Fibroblast of lung (primary cell): ENCODE results near the gene TMEM120B. TPM values are rescaled to one million over a fixed set of nuclear protein-coding genes. Genes with fewer than 3 reads are reported as not detected.

Experiments
- DNase-seq, 2 donors: peaks; one replicate each; pipeline versions ENCODE4 v3.0.0 to v3.0.0-alpha.2; 2010; ENCODE audit warnings: low read depth in 2 of 2
- H2AFZ ChIP-seq: 2 replicates; pipeline ENCODE4 v1.5.1; 2012; ENCODE audit warnings: low read length, control low read depth, inconsistent platforms
- H3K27ac ChIP-seq: 2 replicates; pipeline ENCODE4 v1.5.1; 2011; ENCODE audit warnings: low read length, control low read depth; ENCODE audit not compliant: insufficient read depth
- H3K27me3 ChIP-seq: 2 replicates; pipeline ENCODE4 v1.5.1; 2011; ENCODE audit warnings: mild to moderate bottlenecking, low read length; ENCODE audit not compliant: control insufficient read depth, insufficient read depth
- H3K36me3 ChIP-seq: 2 replicates; pipeline ENCODE4 v1.5.1; 2011; ENCODE audit warnings: low read length; ENCODE audit not compliant: control insufficient read depth, insufficient read depth
- H3K4me1 ChIP-seq: 2 replicates; pipeline ENCODE4 v1.5.1; 2011; ENCODE audit warnings: low read length; ENCODE audit not compliant: control insufficient read depth, insufficient read depth; ENCODE audit errors: extremely low read depth
- H3K4me2 ChIP-seq: 2 replicates; pipeline ENCODE4 v1.5.1; 2011; ENCODE audit warnings: low read length, control low read depth; ENCODE audit not compliant: insufficient read depth; ENCODE audit errors: extremely low read depth
- H3K4me3 ChIP-seq, 4 experiments: fragments of 200-600 bp in 1 of 4; sonication (generic) in 1 of 4; replicated peaks in 1 of 4; 2 replicates each; pipeline ENCODE4 v1.5.1; 2011 to 2016; ENCODE audit warnings: low read length in 4 of 4, low read depth in 3 of 4, mild to moderate bottlenecking in 3 of 4, control low read depth in 2 of 4, inconsistent platforms in 1 of 4, mixed read lengths in 1 of 4; ENCODE audit not compliant: insufficient read depth in 1 of 4; ENCODE audit errors: control extremely low read depth in 1 of 4
- H3K79me2 ChIP-seq: 2 replicates; pipeline ENCODE4 v1.5.1; 2012; ENCODE audit warnings: mild to moderate bottlenecking, low read length, inconsistent platforms; ENCODE audit not compliant: control insufficient read depth, insufficient read depth
- H3K9ac ChIP-seq: 2 replicates; pipeline ENCODE4 v1.5.1; 2011; ENCODE audit warnings: mild to moderate bottlenecking, low read length, control low read depth; ENCODE audit not compliant: insufficient read depth
- H3K9me3 ChIP-seq: 2 replicates; pipeline ENCODE4 v1.5.1; 2012; ENCODE audit warnings: low read depth, low read length; ENCODE audit not compliant: control insufficient read depth, insufficient read depth
- H4K20me1 ChIP-seq: 2 replicates; pipeline ENCODE4 v1.5.1; 2011; ENCODE audit warnings: low read length; ENCODE audit not compliant: control insufficient read depth, insufficient read depth; ENCODE audit errors: extremely low read depth
- CTCF ChIP-seq, 2 donors: IDR thresholded peaks in 1 of 2; conservative IDR thresholded peaks in 1 of 2; 1 replicate in 1 of 2; 2 replicates in 1 of 2; pipeline ENCODE4 v1.5.1; 2011 to 2012; ENCODE audit warnings: low read length in 2 of 2, control low read depth in 1 of 2, inconsistent platforms in 1 of 2, low read depth in 1 of 2, mild to moderate bottlenecking in 1 of 2
- EZH2 ChIP-seq: IDR thresholded peaks from 2 replicates; pipeline ENCODE4 v1.5.1; 2012; ENCODE audit warnings: low read length, control low read depth, mild to moderate bottlenecking; ENCODE audit errors: missing control alignments
- polyA plus RNA-seq, 2 donors: library from polyadenylated mRNA; depleted of rRNA in 1 of 2; stranded (reverse) in 1 of 2; unstranded in 1 of 2; fragments of >200 nt; gene quantifications; 2 replicates each; pipeline ENCODE4 v1.2.1, GENCODE V29; 2011 to 2012; ENCODE audit warnings: missing spikeins in 1 of 2
- total RNA-seq: library from RNA; depleted of rRNA; stranded (reverse); fragments of >200 nt; gene quantifications from 2 replicates; pipeline ENCODE4 v1.2.1, GENCODE V29; 2014

Gene TMEM120B
- total and polyA plus RNA-seq, 2 donors (not counting 1 experiment from before 2014, with no cell fraction given): 8.6 TPM

- no peak for DNase-seq
- no peaks in the 10 kb centered on the region for H3K9me3 ChIP-seq
- no peaks in the 10 kb centered on the region for H3K27me3 ChIP-seq
- no peak overlapping the region for H2AFZ ChIP-seq
- H3K4me3 ChIP-seq: no peak overlapping the region
- no peaks in the 10 kb centered on the region for H4K20me1 ChIP-seq
- no peaks in the 10 kb centered on the region for H3K79me2 ChIP-seq
- peaks cover 3% of the 10 kb centered on the region for H3K36me3 ChIP-seq
- H3K4me2 ChIP-seq: no peak overlapping the region
- no peak overlapping the region for H3K27ac ChIP-seq
- TF ChIP-seq EZH2 (no peak), CTCF (conservative IDR thresholded peaks at IDR 0.05 in 1 of 2, IDR thresholded peaks at IDR 0.05 in 1 of 2; ENCODE audit: low read depth in 1 of 2, low read length in 2 of 2) (no peak)
- H3K9ac ChIP-seq: no peak overlapping the region
- H3K4me1 ChIP-seq: peaks cover 10% of the 10 kb centered on the region
These were observed 38.0 kb downstream of the TMEM120B start for GRCh38 chr12:121750507-121750955.

GRCh38 chr12:121751034-121751433, 38.5 kb downstream of the TMEM120B start:
- no peak overlapping the region for H3K9ac ChIP-seq
- H3K9me3 ChIP-seq: no peaks in the 10 kb centered on the region
- TF ChIP-seq EZH2: no peak
- no peak for TF ChIP-seq CTCF (conservative IDR thresholded peaks at IDR 0.05 in 1 of 2, IDR thresholded peaks at IDR 0.05 in 1 of 2; ENCODE audit: low read depth in 1 of 2, low read length in 2 of 2)
- no peak overlapping the region for H3K4me2 ChIP-seq
- H3K4me3 ChIP-seq: no peak overlapping the region
- no peaks in the 10 kb centered on the region for H4K20me1 ChIP-seq
- H3K27ac ChIP-seq: no peak overlapping the region
- peaks cover 3% of the 10 kb centered on the region for H3K36me3 ChIP-seq
- no peak for DNase-seq
- peaks cover 10% of the 10 kb centered on the region for H3K4me1 ChIP-seq
- H2AFZ ChIP-seq: no peak overlapping the region
- no peaks in the 10 kb centered on the region for H3K27me3 ChIP-seq
- no peaks in the 10 kb centered on the region for H3K79me2 ChIP-seq

GRCh38 chr12:121751749-121752351, 39.3 kb downstream of the TMEM120B start:
- no peak overlapping the region for H3K9ac ChIP-seq
- no peak for DNase-seq
- no peak overlapping the region for H3K4me3 ChIP-seq
- H3K27me3 ChIP-seq: no peaks in the 10 kb centered on the region
- H4K20me1 ChIP-seq: no peaks in the 10 kb centered on the region
- no peak overlapping the region for H3K27ac ChIP-seq
- no peak overlapping the region for H2AFZ ChIP-seq
- no peak overlapping the region for H3K4me2 ChIP-seq
- peaks cover 12% of the 10 kb centered on the region for H3K4me1 ChIP-seq
- no peaks in the 10 kb centered on the region for H3K9me3 ChIP-seq
- TF ChIP-seq EZH2 (no peak), CTCF (conservative IDR thresholded peaks at IDR 0.05 in 1 of 2, IDR thresholded peaks at IDR 0.05 in 1 of 2; ENCODE audit: low read depth in 1 of 2, low read length in 2 of 2) (no peak)
- no peaks in the 10 kb centered on the region for H3K79me2 ChIP-seq
- H3K36me3 ChIP-seq: peaks cover 3% of the 10 kb centered on the region
